Measurements from ENCODE around the gene VPS9D1. TPM values are rescaled to one million over a fixed set of nuclear protein-coding genes. Genes with fewer than 3 reads are reported as not detected.

Gene VPS9D1
- total and polyA plus RNA-seq, 2 donors (not counting 1 experiment from before 2014, with no cell fraction given) = 6.3 to 13.0 TPM

DNA sequence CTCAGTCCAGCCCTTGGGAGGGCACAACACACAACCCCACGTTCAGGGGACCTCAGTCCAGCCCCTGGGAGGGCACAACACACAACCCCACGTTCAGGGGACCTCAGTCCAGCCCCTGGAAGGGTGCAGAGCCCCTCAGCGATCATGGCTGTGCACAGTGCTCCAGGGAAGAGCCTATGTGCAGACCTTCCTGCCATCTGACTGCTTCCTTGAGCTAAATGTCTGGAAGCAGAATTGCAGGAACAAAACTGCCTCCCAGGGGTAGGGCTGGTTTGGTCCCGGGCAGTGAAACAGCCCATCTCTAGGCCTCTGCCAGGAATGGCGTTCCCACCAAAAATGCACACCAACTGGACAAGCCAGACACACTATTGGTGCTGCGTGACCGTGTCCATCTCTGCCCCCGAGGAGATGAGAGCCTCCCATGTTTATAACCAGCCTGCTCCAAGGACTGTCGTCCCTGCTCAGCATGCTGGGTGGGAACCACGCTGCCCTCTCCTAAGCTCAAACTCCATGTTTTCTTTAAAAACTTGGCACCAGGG is 44.7 kb upstream of the VPS9D1 start:
- H3K36me3 ChIP-seq (ENCODE audit: control insufficient read depth, insufficient read depth, low read length) = peaks cover 4% of the 10 kb centered on the region
- H3K27ac ChIP-seq (ENCODE audit: insufficient read depth, low read length) = no peak overlapping the region

DNA sequence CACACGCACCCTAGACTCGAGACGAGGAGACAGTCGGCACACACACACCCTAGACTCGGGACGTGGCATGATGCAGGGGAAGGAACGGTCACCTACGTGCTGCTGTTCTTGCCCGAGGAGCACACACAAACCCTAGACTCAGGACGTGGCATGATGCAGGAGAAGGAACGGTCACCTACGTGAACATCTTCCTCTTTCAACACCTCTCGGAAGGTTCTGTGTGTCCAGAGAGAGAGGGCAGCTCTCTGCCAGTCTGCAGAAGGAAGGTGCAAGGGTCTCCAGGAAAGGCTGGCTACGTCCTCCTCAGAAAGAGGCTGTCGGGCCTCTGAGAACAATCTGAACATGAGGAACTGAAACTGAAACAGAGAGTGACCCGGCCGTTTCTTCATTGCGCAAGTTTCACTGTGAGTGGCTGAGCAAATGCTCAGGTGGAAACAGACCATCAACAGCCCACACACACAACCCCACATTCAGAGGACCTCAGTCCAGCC is 44.1 kb upstream of the VPS9D1 start:
- Histone ChIP-seq H3K4me3 (replicated peaks in 1 of 4; ENCODE audit: control extremely low read depth in 1 of 4, insufficient read depth in 1 of 4, low read depth in 3 of 4, low read length in 4 of 4) (no peak overlapping the region), H2AFZ (ENCODE audit: low read length) (peak overlapping the region; percentile 16), H3K36me3 (ENCODE audit: control insufficient read depth, insufficient read depth, low read length) (peaks cover 4% of the 10 kb centered on the region), H3K4me1 (ENCODE audit: control insufficient read depth, extremely low read depth, insufficient read depth, low read length) (no peaks in the 10 kb centered on the region), H3K9me3 (ENCODE audit: control insufficient read depth, insufficient read depth, low read depth, low read length) (no peaks in the 10 kb centered on the region), H3K27me3 (ENCODE audit: control insufficient read depth, insufficient read depth, low read length) (no peaks in the 10 kb centered on the region), H3K79me2 (ENCODE audit: control insufficient read depth, insufficient read depth, low read length) (no peaks in the 10 kb centered on the region), H3K4me2 (ENCODE audit: extremely low read depth, insufficient read depth, low read length) (no peak overlapping the region), H4K20me1 (ENCODE audit: control insufficient read depth, extremely low read depth, insufficient read depth, low read length) (no peaks in the 10 kb centered on the region), H3K9ac (ENCODE audit: insufficient read depth, low read length) (no peak overlapping the region), H3K27ac (ENCODE audit: insufficient read depth, low read length) (peak overlapping the region; percentile 16)
- TF ChIP-seq EZH2 (IDR thresholded peaks at IDR 0.05; ENCODE audit: low read length, missing control alignments) = no peak
- TF ChIP-seq, protein P1, sequence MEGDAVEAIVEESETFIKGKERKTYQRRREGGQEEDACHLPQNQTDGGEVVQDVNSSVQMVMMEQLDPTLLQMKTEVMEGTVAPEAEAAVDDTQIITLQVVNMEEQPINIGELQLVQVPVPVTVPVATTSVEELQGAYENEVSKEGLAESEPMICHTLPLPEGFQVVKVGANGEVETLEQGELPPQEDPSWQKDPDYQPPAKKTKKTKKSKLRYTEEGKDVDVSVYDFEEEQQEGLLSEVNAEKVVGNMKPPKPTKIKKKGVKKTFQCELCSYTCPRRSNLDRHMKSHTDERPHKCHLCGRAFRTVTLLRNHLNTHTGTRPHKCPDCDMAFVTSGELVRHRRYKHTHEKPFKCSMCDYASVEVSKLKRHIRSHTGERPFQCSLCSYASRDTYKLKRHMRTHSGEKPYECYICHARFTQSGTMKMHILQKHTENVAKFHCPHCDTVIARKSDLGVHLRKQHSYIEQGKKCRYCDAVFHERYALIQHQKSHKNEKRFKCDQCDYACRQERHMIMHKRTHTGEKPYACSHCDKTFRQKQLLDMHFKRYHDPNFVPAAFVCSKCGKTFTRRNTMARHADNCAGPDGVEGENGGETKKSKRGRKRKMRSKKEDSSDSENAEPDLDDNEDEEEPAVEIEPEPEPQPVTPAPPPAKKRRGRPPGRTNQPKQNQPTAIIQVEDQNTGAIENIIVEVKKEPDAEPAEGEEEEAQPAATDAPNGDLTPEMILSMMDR (conservative IDR thresholded peaks at IDR 0.05 in 1 of 2, IDR thresholded peaks at IDR 0.05 in 1 of 2; ENCODE audit: low read depth in 1 of 2, low read length in 2 of 2) = no peak
- DNase-seq (ENCODE audit: low read depth in 2 of 2) = no peak

More for the DNA sequence above, 44.7 kb upstream of the VPS9D1 start:
- no peak for TF ChIP-seq EZH2 (IDR thresholded peaks at IDR 0.05; ENCODE audit: low read length, missing control alignments)
- TF ChIP-seq, protein P1 (conservative IDR thresholded peaks at IDR 0.05 in 1 of 2, IDR thresholded peaks at IDR 0.05 in 1 of 2; ENCODE audit: low read depth in 1 of 2, low read length in 2 of 2) = no peak
- Histone ChIP-seq H3K9me3 (ENCODE audit: control insufficient read depth, insufficient read depth, low read depth, low read length) (no peaks in the 10 kb centered on the region), H3K4me1 (ENCODE audit: control insufficient read depth, extremely low read depth, insufficient read depth, low read length) (no peaks in the 10 kb centered on the region), H3K4me2 (ENCODE audit: extremely low read depth, insufficient read depth, low read length) (no peak overlapping the region), H3K27me3 (ENCODE audit: control insufficient read depth, insufficient read depth, low read length) (no peaks in the 10 kb centered on the region), H2AFZ (ENCODE audit: low read length) (no peak overlapping the region), H3K79me2 (ENCODE audit: control insufficient read depth, insufficient read depth, low read length) (no peaks in the 10 kb centered on the region), H3K9ac (ENCODE audit: insufficient read depth, low read length) (no peak overlapping the region), H4K20me1 (ENCODE audit: control insufficient read depth, extremely low read depth, insufficient read depth, low read length) (no peaks in the 10 kb centered on the region), H3K4me3 (replicated peaks in 1 of 4; ENCODE audit: control extremely low read depth in 1 of 4, insufficient read depth in 1 of 4, low read depth in 3 of 4, low read length in 4 of 4) (no peak overlapping the region)
- DNase-seq (ENCODE audit: low read depth in 2 of 2) = no peak

DNA sequence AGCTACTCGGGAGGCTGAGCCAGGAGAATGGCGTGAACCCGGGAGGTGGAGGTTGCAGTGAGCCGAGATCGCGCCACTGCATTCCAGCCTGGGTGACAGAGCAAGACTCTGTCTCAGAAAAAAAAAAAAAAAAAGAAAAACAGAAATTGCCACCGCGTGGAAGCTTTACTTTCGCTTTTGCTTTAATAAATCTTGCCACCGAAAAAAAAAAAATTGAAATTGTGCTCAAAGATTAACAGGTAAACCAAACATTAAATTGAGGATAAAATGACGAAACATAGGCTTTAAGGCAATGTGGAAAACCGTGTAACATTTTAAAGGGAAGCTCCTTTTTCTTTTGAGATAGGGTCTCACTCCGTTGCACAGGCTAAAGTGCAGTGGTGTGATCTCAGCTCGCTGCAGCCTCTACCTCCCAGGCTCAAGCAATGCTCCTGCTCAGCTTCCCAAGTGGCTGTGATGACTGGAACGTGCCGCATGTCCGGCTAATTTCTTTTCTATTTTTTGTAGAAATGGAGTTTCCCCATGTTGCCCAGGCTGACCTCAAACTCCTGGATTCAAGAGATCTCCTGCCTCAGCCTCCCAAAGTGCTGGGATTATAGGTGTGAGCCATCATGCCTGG is 40.7 kb upstream of the VPS9D1 start:
- no peaks in the 10 kb centered on the region for H3K79me2 ChIP-seq (ENCODE audit: control insufficient read depth, insufficient read depth, low read length)
- no peak for TF ChIP-seq EZH2 (IDR thresholded peaks at IDR 0.05; ENCODE audit: low read length, missing control alignments)
- TF ChIP-seq, protein P1 (conservative IDR thresholded peaks at IDR 0.05 in 1 of 2, IDR thresholded peaks at IDR 0.05 in 1 of 2; ENCODE audit: low read depth in 1 of 2, low read length in 2 of 2) = no peak
- peaks cover 8% of the 10 kb centered on the region for H3K36me3 ChIP-seq (ENCODE audit: control insufficient read depth, insufficient read depth, low read length)
- H3K27ac ChIP-seq (ENCODE audit: insufficient read depth, low read length) = no peak overlapping the region
- H3K9me3 ChIP-seq (ENCODE audit: control insufficient read depth, insufficient read depth, low read depth, low read length) = no peaks in the 10 kb centered on the region
- no peak overlapping the region for H3K4me2 ChIP-seq (ENCODE audit: extremely low read depth, insufficient read depth, low read length)
- H3K27me3 ChIP-seq (ENCODE audit: control insufficient read depth, insufficient read depth, low read length) = no peaks in the 10 kb centered on the region
- H2AFZ ChIP-seq (ENCODE audit: low read length) = no peak overlapping the region
- H3K4me1 ChIP-seq (ENCODE audit: control insufficient read depth, extremely low read depth, insufficient read depth, low read length) = no peaks in the 10 kb centered on the region
- DNase-seq (ENCODE audit: low read depth in 2 of 2) = no peak
- no peak overlapping the region for H3K4me3 ChIP-seq (replicated peaks in 1 of 4; ENCODE audit: control extremely low read depth in 1 of 4, insufficient read depth in 1 of 4, low read depth in 3 of 4, low read length in 4 of 4)
- H3K9ac ChIP-seq (ENCODE audit: insufficient read depth, low read length) = no peak overlapping the region
- no peaks in the 10 kb centered on the region for H4K20me1 ChIP-seq (ENCODE audit: control insufficient read depth, extremely low read depth, insufficient read depth, low read length)
